Measurements from ENCODE around the gene GPBP1L1.

DNA sequence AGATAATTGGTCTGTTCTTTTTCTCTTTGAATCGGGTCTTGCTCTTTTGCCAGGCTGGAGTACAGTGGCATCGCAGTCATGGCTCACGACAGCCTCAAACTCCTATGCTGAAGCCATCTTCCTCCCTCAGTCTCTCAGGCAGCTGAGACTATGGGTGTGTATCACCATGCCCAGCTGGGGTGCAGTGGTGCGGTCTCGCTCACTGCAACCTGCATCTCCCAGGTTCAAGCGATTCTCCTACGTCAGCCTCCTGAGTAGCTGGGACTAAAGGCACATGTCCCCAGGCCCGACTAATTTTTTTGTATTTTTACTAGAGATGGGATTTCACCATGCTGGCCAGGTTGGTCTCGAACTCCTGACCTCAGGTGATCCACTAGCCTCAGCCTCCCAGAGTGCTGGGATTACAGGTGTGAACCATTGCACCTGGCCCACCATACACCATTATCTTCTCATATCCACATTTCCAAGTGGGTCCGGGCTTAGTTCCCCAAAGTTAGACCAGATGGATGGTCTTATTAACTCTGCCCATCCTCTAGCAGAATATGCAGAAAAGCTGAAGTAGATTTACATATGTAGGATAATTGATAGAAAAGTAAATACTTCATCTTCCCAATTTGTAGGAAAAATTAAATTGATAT lies 75.6 kb downstream of the GPBP1L1 start:
- TF ChIP-seq, protein P1, sequence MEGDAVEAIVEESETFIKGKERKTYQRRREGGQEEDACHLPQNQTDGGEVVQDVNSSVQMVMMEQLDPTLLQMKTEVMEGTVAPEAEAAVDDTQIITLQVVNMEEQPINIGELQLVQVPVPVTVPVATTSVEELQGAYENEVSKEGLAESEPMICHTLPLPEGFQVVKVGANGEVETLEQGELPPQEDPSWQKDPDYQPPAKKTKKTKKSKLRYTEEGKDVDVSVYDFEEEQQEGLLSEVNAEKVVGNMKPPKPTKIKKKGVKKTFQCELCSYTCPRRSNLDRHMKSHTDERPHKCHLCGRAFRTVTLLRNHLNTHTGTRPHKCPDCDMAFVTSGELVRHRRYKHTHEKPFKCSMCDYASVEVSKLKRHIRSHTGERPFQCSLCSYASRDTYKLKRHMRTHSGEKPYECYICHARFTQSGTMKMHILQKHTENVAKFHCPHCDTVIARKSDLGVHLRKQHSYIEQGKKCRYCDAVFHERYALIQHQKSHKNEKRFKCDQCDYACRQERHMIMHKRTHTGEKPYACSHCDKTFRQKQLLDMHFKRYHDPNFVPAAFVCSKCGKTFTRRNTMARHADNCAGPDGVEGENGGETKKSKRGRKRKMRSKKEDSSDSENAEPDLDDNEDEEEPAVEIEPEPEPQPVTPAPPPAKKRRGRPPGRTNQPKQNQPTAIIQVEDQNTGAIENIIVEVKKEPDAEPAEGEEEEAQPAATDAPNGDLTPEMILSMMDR (conservative IDR thresholded peaks at IDR 0.05), result no peak
- no peak for TF ChIP-seq EZH2 (IDR thresholded peaks at IDR 0.05; ENCODE audit: low read depth)
